ENCODE results near the gene MSL2.
A peak's percentile ranks its signal among the peaks of the same experiment; 100 is the strongest.

The MSL2 gene

DNA sequence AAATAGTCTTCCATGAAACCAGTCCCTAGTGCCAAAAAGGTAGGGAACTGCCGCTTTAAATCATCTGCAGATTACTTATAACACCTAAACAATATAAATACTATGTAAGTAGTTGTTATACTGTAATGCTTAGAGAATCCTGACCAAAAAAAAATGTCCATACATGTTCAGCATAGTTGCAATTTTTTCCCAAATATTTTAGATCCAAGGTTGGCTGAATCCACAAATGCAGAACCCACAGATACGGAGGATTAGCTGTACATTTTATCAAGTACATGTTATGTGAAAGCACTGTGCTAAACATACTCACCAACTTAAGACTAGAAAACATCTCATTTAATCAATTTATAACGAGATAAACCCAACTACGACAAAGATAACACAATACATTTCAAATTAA is 9.3 kb downstream of the MSL2 start:
- Histone ChIP-seq H3K4me3 (ENCODE audit: insufficient read depth, low read length, poor library complexity, severe bottlenecking) (no peak overlapping the region), H3K27ac (ENCODE audit: low read depth, low read length) (peak overlapping the region; percentile 50; the same call in 1 of the 2 replicates), H3K79me2 (ENCODE audit: insufficient read depth, low read length) (peaks cover 100% of the 10 kb centered on the region), H3K9ac (ENCODE audit: low read length) (no peak overlapping the region), H3K9me3 (ENCODE audit: insufficient read depth, low read length) (no peaks in the 10 kb centered on the region), H3K4me2 (ENCODE audit: low read depth, low read length, poor library complexity, severe bottlenecking) (peak overlapping the region; percentile 53), H2AFZ (ENCODE audit: low read depth, low read length, severe bottlenecking) (no peak overlapping the region), H3K27me3 (ENCODE audit: low read length) (no peaks in the 10 kb centered on the region), H3F3A (ENCODE audit: insufficient read depth) (peaks cover 18% of the 10 kb centered on the region; the same call in 1 of the 2 replicates), H3K36me3 (ENCODE audit: low read length) (0 out of 2 replicates have a peak, but pooled peaks cover 3% of the 10 kb centered on the region), H3K9me2 (replicated peaks; ENCODE audit: insufficient read depth, low read length) (no peaks in the 10 kb centered on the region), H4K20me1 (ENCODE audit: low read depth, low read length) (peaks cover 34% of the 10 kb centered on the region; the same call in 1 of the 2 replicates)
- TF ChIP-seq EZH2phosphoT487 (conservative IDR thresholded peaks at IDR 0.05; ENCODE audit: low read length) = no peak

DNA sequence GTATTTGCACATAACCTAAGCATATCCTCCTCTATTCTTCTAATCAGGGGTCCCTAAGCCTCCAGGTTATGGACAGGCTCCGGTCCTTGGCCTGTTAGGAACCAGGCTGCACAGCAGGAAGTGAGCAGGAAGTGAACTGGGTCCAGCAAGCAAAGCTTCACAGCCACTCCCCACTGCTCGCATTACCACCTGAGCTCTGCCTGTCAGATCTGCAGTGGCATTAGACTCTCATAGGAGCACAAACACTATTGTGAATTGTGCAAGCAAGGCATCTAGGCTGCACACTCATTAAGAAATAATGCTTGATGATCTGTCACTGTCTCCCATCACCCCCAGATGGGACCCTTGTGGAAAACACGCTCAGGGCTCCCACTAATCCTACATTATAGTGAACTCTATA is 9.8 kb downstream of the MSL2 start:
- Histone ChIP-seq H3F3A (ENCODE audit: insufficient read depth) (peaks cover 18% of the 10 kb centered on the region; the same call in 1 of the 2 replicates), H3K36me3 (ENCODE audit: low read length) (0 out of 2 replicates have a peak, but pooled peaks cover 3% of the 10 kb centered on the region), H3K27ac (ENCODE audit: low read depth, low read length) (peak overlapping the region; percentile 50; the same call in 1 of the 2 replicates), H3K4me3 (ENCODE audit: insufficient read depth, low read length, poor library complexity, severe bottlenecking) (no peak overlapping the region), H3K79me2 (ENCODE audit: insufficient read depth, low read length) (peaks cover 99% of the 10 kb centered on the region), H3K27me3 (ENCODE audit: low read length) (no peaks in the 10 kb centered on the region), H3K9ac (ENCODE audit: low read length) (no peak overlapping the region), H4K20me1 (ENCODE audit: low read depth, low read length) (peaks cover 36% of the 10 kb centered on the region), H3K9me3 (ENCODE audit: insufficient read depth, low read length) (no peaks in the 10 kb centered on the region), H3K9me2 (replicated peaks; ENCODE audit: insufficient read depth, low read length) (no peaks in the 10 kb centered on the region), H2AFZ (ENCODE audit: low read depth, low read length, severe bottlenecking) (no peak overlapping the region), H3K4me2 (ENCODE audit: low read depth, low read length, poor library complexity, severe bottlenecking) (peak overlapping the region; percentile 53)
- TF ChIP-seq, protein P1, sequence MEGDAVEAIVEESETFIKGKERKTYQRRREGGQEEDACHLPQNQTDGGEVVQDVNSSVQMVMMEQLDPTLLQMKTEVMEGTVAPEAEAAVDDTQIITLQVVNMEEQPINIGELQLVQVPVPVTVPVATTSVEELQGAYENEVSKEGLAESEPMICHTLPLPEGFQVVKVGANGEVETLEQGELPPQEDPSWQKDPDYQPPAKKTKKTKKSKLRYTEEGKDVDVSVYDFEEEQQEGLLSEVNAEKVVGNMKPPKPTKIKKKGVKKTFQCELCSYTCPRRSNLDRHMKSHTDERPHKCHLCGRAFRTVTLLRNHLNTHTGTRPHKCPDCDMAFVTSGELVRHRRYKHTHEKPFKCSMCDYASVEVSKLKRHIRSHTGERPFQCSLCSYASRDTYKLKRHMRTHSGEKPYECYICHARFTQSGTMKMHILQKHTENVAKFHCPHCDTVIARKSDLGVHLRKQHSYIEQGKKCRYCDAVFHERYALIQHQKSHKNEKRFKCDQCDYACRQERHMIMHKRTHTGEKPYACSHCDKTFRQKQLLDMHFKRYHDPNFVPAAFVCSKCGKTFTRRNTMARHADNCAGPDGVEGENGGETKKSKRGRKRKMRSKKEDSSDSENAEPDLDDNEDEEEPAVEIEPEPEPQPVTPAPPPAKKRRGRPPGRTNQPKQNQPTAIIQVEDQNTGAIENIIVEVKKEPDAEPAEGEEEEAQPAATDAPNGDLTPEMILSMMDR (IDR thresholded peaks at IDR 0.05; ENCODE audit: insufficient read depth, low read length, poor library complexity, severe bottlenecking) = no peak
- no peak for TF ChIP-seq EZH2phosphoT487 (conservative IDR thresholded peaks at IDR 0.05; ENCODE audit: low read length)

DNA sequence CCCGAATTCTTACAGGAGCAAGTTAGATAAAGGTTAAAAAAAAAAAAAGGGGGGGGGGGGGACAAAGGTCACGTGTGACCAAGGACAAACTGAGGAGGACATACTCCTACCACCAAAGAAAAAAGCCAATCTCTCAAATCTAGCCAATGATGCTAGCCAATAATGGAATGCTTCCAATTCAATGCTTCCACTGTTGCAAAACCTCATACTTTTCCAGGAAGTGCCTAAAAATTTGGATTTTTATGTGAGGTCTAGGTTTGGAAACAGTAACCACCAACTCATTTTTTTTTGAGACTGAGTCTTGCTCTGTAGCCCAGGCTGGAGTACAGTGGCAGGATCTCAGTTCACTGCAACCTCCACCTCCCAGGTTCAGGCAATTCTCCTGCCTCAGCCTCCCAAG is 11.4 kb downstream of the MSL2 start:
- Histone ChIP-seq H4K20me1 (ENCODE audit: low read depth, low read length) (peaks cover 26% of the 10 kb centered on the region), H3K36me3 (ENCODE audit: low read length) (no peaks in the 10 kb centered on the region), H3K9ac (ENCODE audit: low read length) (no peak overlapping the region), H2AFZ (ENCODE audit: low read depth, low read length, severe bottlenecking) (no peak overlapping the region), H3K4me3 (ENCODE audit: insufficient read depth, low read length, poor library complexity, severe bottlenecking) (no peak overlapping the region), H3K27me3 (ENCODE audit: low read length) (no peaks in the 10 kb centered on the region), H3K4me2 (ENCODE audit: low read depth, low read length, poor library complexity, severe bottlenecking) (no peak overlapping the region), H3K9me3 (ENCODE audit: insufficient read depth, low read length) (no peaks in the 10 kb centered on the region), H3K79me2 (ENCODE audit: insufficient read depth, low read length) (peaks cover 99% of the 10 kb centered on the region), H3K9me2 (replicated peaks; ENCODE audit: insufficient read depth, low read length) (no peaks in the 10 kb centered on the region), H3K27ac (ENCODE audit: low read depth, low read length) (no peak overlapping the region), H3F3A (ENCODE audit: insufficient read depth) (peaks cover 19% of the 10 kb centered on the region; the same call in 1 of the 2 replicates)
- TF ChIP-seq, protein P1 (IDR thresholded peaks at IDR 0.05; ENCODE audit: insufficient read depth, low read length, poor library complexity, severe bottlenecking) = no peak

DNA sequence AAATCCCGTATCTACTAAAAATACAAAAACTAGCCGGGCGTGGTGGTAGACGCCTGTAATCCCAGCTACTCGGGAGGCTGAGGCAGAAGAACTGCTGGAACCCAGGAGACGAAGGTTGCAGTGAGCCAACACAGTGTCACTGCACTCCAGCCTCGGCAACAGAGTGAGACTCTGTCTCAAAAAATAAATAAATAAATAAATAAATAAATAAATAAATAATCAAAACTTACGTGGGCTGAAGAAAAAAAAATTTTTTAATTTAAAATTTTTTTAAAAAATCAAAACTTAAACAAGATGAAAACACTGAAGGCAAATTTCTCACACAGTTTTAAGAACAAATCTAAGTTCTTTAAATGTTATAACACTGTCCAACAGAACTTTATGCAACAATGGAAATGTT is 14.4 kb downstream of the MSL2 start:
- Histone ChIP-seq H3K79me2 (ENCODE audit: insufficient read depth, low read length) (peaks cover 99% of the 10 kb centered on the region), H3K9me3 (ENCODE audit: insufficient read depth, low read length) (no peaks in the 10 kb centered on the region), H2AFZ (ENCODE audit: low read depth, low read length, severe bottlenecking) (no peak overlapping the region), H3K27ac (ENCODE audit: low read depth, low read length) (no peak overlapping the region; the same call in 1 of the 2 replicates), H3K27me3 (ENCODE audit: low read length) (no peaks in the 10 kb centered on the region), H3K9me2 (replicated peaks; ENCODE audit: insufficient read depth, low read length) (no peaks in the 10 kb centered on the region), H4K20me1 (ENCODE audit: low read depth, low read length) (peaks cover 30% of the 10 kb centered on the region), H3K36me3 (ENCODE audit: low read length) (no peaks in the 10 kb centered on the region), H3K4me2 (ENCODE audit: low read depth, low read length, poor library complexity, severe bottlenecking) (peak overlapping the region; percentile 63), H3K9ac (ENCODE audit: low read length) (no peak overlapping the region), H3K4me3 (ENCODE audit: insufficient read depth, low read length, poor library complexity, severe bottlenecking) (no peak overlapping the region), H3F3A (ENCODE audit: insufficient read depth) (peaks cover 25% of the 10 kb centered on the region)
- TF ChIP-seq, protein P1 (IDR thresholded peaks at IDR 0.05; ENCODE audit: insufficient read depth, low read length, poor library complexity, severe bottlenecking) = no peak
- no peak for TF ChIP-seq EZH2phosphoT487 (conservative IDR thresholded peaks at IDR 0.05; ENCODE audit: low read length)
